ENCODE results near the gene GRIN2A.

GRIN2A gene

DNA sequence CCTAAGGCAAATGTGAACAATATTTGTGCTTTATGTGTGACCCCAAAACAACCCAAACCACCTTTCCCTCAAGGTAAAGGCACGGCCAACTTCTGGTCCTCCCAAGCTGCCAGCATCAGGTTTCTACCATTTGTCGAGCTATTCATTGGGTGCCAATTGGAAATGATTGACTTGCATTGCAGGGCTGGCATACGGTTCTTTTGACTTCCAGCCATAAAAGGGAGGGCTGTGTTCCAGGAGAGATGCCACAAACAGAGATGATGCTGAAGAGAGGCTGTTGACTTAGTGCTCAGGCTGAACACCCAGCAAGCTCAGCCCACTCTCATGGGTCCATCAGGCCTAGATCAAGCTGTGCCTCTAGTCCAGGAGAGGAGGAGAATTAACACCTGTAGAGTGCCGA lies 252.4 kb downstream of the GRIN2A start (continued):
- TF ChIP-seq PPARA (CRISPR knock-in tag; IDR thresholded peaks at IDR 0.05; ENCODE audit: borderline replicate concordance) (no peak), SNAI2 (CRISPR knock-in tag; IDR thresholded peaks at IDR 0.05) (no peak), ISL1 (CRISPR knock-in tag; IDR thresholded peaks at IDR 0.05) (no peak), ZNF565 (CRISPR knock-in tag; conservative IDR thresholded peaks at IDR 0.05; ENCODE audit: low read depth) (no peak)

DNA sequence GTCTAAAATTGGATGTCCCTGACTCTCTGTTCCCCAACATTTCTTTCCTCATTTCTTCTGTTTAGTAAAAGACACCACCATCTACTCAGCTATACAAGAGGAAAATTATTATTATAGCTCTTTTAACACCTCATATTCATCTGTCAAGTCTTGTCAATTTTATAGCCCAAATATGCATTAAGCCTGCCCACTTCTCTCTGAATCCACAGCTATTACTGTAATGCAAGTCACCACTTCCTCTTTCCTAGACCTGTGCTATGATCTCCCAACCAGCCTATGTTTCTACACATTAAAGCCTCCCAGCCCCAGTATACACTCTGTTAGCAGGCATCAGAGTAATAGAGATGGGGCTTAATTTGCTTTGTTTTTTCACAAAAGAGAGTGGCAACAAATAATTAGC lies 252.9 kb downstream of the GRIN2A start:
- no peak for ATAC-seq
- TF ChIP-seq SNAI2 (CRISPR knock-in tag; IDR thresholded peaks at IDR 0.05) (no peak), OSR1 (CRISPR knock-in tag; IDR thresholded peaks at IDR 0.05) (no peak), ZC3H10 (CRISPR knock-in tag; IDR thresholded peaks at IDR 0.05) (no peak), TCF4 (CRISPR knock-in tag; IDR thresholded peaks at IDR 0.05; ENCODE audit: borderline replicate concordance) (no peak), ZFP3 (CRISPR knock-in tag; IDR thresholded peaks at IDR 0.05) (no peak), CSDC2 (CRISPR knock-in tag; IDR thresholded peaks at IDR 0.05) (no peak), ZFP30 (CRISPR knock-in tag; IDR thresholded peaks at IDR 0.05) (no peak), ZNF565 (CRISPR knock-in tag; conservative IDR thresholded peaks at IDR 0.05; ENCODE audit: low read depth) (no peak), TOX (CRISPR knock-in tag; IDR thresholded peaks at IDR 0.05; ENCODE audit: borderline replicate concordance) (no peak), ZNF70 (CRISPR knock-in tag; IDR thresholded peaks at IDR 0.05) (no peak), BACH2 (CRISPR knock-in tag; IDR thresholded peaks at IDR 0.05; ENCODE audit: borderline replicate concordance) (no peak)
- TF ChIP-seq, protein P1, sequence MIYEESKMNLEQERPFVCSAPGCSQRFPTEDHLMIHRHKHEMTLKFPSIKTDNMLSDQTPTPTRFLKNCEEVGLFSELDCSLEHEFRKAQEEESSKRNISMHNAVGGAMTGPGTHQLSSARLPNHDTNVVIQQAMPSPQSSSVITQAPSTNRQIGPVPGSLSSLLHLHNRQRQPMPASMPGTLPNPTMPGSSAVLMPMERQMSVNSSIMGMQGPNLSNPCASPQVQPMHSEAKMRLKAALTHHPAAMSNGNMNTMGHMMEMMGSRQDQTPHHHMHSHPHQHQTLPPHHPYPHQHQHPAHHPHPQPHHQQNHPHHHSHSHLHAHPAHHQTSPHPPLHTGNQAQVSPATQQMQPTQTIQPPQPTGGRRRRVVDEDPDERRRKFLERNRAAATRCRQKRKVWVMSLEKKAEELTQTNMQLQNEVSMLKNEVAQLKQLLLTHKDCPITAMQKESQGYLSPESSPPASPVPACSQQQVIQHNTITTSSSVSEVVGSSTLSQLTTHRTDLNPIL (CRISPR knock-in tag; IDR thresholded peaks at IDR 0.05; ENCODE audit: low read depth): no peak
- TF ChIP-seq, protein P2, sequence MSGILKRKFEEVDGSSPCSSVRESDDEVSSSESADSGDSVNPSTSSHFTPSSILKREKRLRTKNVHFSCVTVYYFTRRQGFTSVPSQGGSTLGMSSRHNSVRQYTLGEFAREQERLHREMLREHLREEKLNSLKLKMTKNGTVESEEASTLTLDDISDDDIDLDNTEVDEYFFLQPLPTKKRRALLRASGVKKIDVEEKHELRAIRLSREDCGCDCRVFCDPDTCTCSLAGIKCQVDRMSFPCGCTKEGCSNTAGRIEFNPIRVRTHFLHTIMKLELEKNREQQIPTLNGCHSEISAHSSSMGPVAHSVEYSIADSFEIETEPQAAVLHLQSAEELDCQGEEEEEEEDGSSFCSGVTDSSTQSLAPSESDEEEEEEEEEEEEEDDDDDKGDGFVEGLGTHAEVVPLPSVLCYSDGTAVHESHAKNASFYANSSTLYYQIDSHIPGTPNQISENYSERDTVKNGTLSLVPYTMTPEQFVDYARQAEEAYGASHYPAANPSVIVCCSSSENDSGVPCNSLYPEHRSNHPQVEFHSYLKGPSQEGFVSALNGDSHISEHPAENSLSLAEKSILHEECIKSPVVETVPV (CRISPR knock-in tag; IDR thresholded peaks at IDR 0.05): no peak
- TF ChIP-seq, protein P3, sequence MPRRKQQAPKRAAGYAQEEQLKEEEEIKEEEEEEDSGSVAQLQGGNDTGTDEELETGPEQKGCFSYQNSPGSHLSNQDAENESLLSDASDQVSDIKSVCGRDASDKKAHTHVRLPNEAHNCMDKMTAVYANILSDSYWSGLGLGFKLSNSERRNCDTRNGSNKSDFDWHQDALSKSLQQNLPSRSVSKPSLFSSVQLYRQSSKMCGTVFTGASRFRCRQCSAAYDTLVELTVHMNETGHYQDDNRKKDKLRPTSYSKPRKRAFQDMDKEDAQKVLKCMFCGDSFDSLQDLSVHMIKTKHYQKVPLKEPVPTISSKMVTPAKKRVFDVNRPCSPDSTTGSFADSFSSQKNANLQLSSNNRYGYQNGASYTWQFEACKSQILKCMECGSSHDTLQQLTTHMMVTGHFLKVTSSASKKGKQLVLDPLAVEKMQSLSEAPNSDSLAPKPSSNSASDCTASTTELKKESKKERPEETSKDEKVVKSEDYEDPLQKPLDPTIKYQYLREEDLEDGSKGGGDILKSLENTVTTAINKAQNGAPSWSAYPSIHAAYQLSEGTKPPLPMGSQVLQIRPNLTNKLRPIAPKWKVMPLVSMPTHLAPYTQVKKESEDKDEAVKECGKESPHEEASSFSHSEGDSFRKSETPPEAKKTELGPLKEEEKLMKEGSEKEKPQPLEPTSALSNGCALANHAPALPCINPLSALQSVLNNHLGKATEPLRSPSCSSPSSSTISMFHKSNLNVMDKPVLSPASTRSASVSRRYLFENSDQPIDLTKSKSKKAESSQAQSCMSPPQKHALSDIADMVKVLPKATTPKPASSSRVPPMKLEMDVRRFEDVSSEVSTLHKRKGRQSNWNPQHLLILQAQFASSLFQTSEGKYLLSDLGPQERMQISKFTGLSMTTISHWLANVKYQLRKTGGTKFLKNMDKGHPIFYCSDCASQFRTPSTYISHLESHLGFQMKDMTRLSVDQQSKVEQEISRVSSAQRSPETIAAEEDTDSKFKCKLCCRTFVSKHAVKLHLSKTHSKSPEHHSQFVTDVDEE (CRISPR knock-in tag; IDR thresholded peaks at IDR 0.05): no peak

DNA sequence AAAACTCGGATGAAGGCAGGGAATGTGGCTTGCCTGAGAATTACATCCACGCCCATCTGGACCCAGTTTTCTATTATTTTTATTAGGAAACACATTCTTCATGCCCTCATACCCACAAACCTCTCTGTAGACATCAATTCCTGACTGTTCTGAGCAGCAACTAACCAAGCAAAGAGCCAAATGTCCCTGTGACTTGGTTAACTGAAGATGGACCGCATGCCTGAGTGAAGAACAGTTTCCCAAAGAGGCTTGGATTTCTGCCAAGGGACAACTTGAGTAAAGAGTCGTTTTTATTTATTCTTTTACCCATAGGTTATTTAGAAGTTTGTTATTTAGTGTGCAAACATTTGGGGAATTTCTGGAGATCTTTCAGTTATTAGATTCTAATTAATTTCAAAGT lies 259.8 kb downstream of the GRIN2A start:
- ATAC-seq: no peak
- TF ChIP-seq PPARA (CRISPR knock-in tag; IDR thresholded peaks at IDR 0.05; ENCODE audit: borderline replicate concordance) (no peak), ZC3H10 (CRISPR knock-in tag; IDR thresholded peaks at IDR 0.05) (no peak), OSR1 (CRISPR knock-in tag; IDR thresholded peaks at IDR 0.05) (no peak), ZFP3 (CRISPR knock-in tag; IDR thresholded peaks at IDR 0.05) (no peak), ZNF70 (CRISPR knock-in tag; IDR thresholded peaks at IDR 0.05) (no peak), TCF4 (CRISPR knock-in tag; IDR thresholded peaks at IDR 0.05; ENCODE audit: borderline replicate concordance) (no peak), BACH2 (CRISPR knock-in tag; IDR thresholded peaks at IDR 0.05; ENCODE audit: borderline replicate concordance) (no peak), ZNF565 (CRISPR knock-in tag; conservative IDR thresholded peaks at IDR 0.05; ENCODE audit: low read depth) (no peak), CSDC2 (CRISPR knock-in tag; IDR thresholded peaks at IDR 0.05) (no peak), ZFP30 (CRISPR knock-in tag; IDR thresholded peaks at IDR 0.05) (no peak), RARB (CRISPR knock-in tag; IDR thresholded peaks at IDR 0.05) (no peak), TOX (CRISPR knock-in tag; IDR thresholded peaks at IDR 0.05; ENCODE audit: borderline replicate concordance) (no peak), ESRRG (CRISPR knock-in tag; IDR thresholded peaks at IDR 0.05) (no peak), ARNTL (CRISPR knock-in tag; IDR thresholded peaks at IDR 0.05; ENCODE audit: borderline replicate concordance, low read depth) (no peak), ZNF8 (CRISPR knock-in tag; IDR thresholded peaks at IDR 0.05) (no peak), SNAI2 (CRISPR knock-in tag; IDR thresholded peaks at IDR 0.05) (no peak)
- TF ChIP-seq, protein P2 (CRISPR knock-in tag; IDR thresholded peaks at IDR 0.05): no peak
- TF ChIP-seq, protein P3 (CRISPR knock-in tag; IDR thresholded peaks at IDR 0.05): no peak
- TF ChIP-seq, protein P4, sequence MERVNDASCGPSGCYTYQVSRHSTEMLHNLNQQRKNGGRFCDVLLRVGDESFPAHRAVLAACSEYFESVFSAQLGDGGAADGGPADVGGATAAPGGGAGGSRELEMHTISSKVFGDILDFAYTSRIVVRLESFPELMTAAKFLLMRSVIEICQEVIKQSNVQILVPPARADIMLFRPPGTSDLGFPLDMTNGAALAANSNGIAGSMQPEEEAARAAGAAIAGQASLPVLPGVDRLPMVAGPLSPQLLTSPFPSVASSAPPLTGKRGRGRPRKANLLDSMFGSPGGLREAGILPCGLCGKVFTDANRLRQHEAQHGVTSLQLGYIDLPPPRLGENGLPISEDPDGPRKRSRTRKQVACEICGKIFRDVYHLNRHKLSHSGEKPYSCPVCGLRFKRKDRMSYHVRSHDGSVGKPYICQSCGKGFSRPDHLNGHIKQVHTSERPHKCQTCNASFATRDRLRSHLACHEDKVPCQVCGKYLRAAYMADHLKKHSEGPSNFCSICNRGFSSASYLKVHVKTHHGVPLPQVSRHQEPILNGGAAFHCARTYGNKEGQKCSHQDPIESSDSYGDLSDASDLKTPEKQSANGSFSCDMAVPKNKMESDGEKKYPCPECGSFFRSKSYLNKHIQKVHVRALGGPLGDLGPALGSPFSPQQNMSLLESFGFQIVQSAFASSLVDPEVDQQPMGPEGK (CRISPR knock-in tag; IDR thresholded peaks at IDR 0.05; ENCODE audit: borderline replicate concordance): no peak

Data from SK-N-SH treated with all-trans-retinoic acid at 6 μM for 48 hours (cell line).